Loucy (cell line): ENCODE results near the gene ZDHHC15.
"Not testable (repeated sequence)": the region's sequence is repeated elsewhere in the genome, so short reads cannot be mapped to it uniquely, and the experiment has no call there.

ENCODE experiments used
- H2AFZ ChIP-seq: fragments of 200-600 bp; sonication (generic); 2 replicates; pipeline ENCODE4 v1.6.0; 2016; ENCODE audit warnings: antibody characterized with exemption, mild to moderate bottlenecking, low read length, moderate library complexity
- H3F3A ChIP-seq: fragments of 200-600 bp; 2 replicates; pipeline ENCODE4 v1.6.0; 2016; ENCODE audit warnings: antibody characterized with exemption, low read depth, mild to moderate bottlenecking
- H3K27me3 ChIP-seq: fragments of 200-600 bp; sonication (generic); 2 replicates; pipeline ENCODE4 v1.6.1; 2014; ENCODE audit warnings: low read length, mild to moderate bottlenecking; ENCODE audit not compliant: insufficient read depth, poor library complexity, severe bottlenecking
- H3K36me3 ChIP-seq: fragments of 200-600 bp; sonication (generic); 2 replicates; pipeline ENCODE4 v1.6.1; 2016; ENCODE audit warnings: low read length; ENCODE audit not compliant: insufficient read depth
- H3K4me1 ChIP-seq: fragments of 200-600 bp; sonication (generic); 2 replicates; pipeline ENCODE4 v1.5.1; 2014; ENCODE audit warnings: low read length, mild to moderate bottlenecking; ENCODE audit not compliant: insufficient read depth, poor library complexity, severe bottlenecking
- H3K4me2 ChIP-seq: fragments of 200-600 bp; sonication (generic); 2 replicates; pipeline ENCODE4 v1.6.0; 2014; ENCODE audit warnings: antibody characterized with exemption, low read length, low read depth, mild to moderate bottlenecking; ENCODE audit not compliant: poor library complexity, severe bottlenecking
- H3K4me3 ChIP-seq: fragments of 200-600 bp; sonication (generic); 2 replicates; pipeline ENCODE4 v1.5.1; 2014; ENCODE audit warnings: low read length, mild to moderate bottlenecking, mixed read lengths; ENCODE audit not compliant: poor library complexity, severe bottlenecking
- H3K79me2 ChIP-seq: fragments of 200-600 bp; sonication (generic); 2 replicates; pipeline ENCODE4 v1.6.1; 2014; ENCODE audit warnings: low read length; ENCODE audit not compliant: insufficient read depth
- H3K9ac ChIP-seq: fragments of 200-600 bp; sonication (generic); 2 replicates; pipeline ENCODE4 v1.6.0; 2014; ENCODE audit warnings: mild to moderate bottlenecking, low read depth, low read length, moderate library complexity; ENCODE audit not compliant: poor library complexity, severe bottlenecking
- H3K9me2 ChIP-seq: fragments of 200-600 bp; sonication (generic); replicated peaks from 2 replicates; pipeline ENCODE4 v1.6.1; 2016; ENCODE audit warnings: low read depth, low read length, mixed read lengths
- H3K9me3 ChIP-seq: fragments of 200-600 bp; sonication (generic); 2 replicates; pipeline ENCODE4 v1.6.1; 2014; ENCODE audit warnings: mild to moderate bottlenecking, antibody characterized with exemption, low read length, low read depth; ENCODE audit not compliant: insufficient read depth
- H4K20me1 ChIP-seq: fragments of 200-600 bp; sonication (generic); 2 replicates; pipeline ENCODE4 v1.6.0; 2014; ENCODE audit warnings: antibody characterized with exemption, low read length, mild to moderate bottlenecking; ENCODE audit not compliant: insufficient read depth, poor library complexity, severe bottlenecking
- EZH2phosphoT487 ChIP-seq: fragments of 200-600 bp; IDR thresholded peaks from 2 replicates; pipeline ENCODE4 v1.6.1; 2018; ENCODE audit warnings: antibody characterized with exemption, mild to moderate bottlenecking, moderate library complexity, borderline replicate concordance
- TF ChIP-seq, protein P1 (sequence below): fragments of 200-600 bp; sonication (generic); conservative IDR thresholded peaks from 2 replicates; pipeline ENCODE4 v1.5.1; 2014; ENCODE audit warnings: mild to moderate bottlenecking, antibody characterized with exemption, low read length

ZDHHC15 gene

GRCh38 chrX:75546724-75547511 is 24.1 kb upstream of the ZDHHC15 start:
- no peaks in the 10 kb centered on the region for H3K27me3 ChIP-seq
- H3K4me1 ChIP-seq: no peaks in the 10 kb centered on the region
- H3K9me3 ChIP-seq: no peaks in the 10 kb centered on the region
- no peak overlapping the region for H3K4me2 ChIP-seq
- H3K9ac ChIP-seq: no peak overlapping the region
- H3K36me3 ChIP-seq: no peaks in the 10 kb centered on the region
- no peaks in the 10 kb centered on the region for H3K79me2 ChIP-seq
- no peaks in the 10 kb centered on the region for H3K9me2 ChIP-seq
- no peak overlapping the region for H3K4me3 ChIP-seq
- no peak overlapping the region for H2AFZ ChIP-seq
- no peaks in the 10 kb centered on the region for H4K20me1 ChIP-seq
- TF ChIP-seq, protein P1, sequence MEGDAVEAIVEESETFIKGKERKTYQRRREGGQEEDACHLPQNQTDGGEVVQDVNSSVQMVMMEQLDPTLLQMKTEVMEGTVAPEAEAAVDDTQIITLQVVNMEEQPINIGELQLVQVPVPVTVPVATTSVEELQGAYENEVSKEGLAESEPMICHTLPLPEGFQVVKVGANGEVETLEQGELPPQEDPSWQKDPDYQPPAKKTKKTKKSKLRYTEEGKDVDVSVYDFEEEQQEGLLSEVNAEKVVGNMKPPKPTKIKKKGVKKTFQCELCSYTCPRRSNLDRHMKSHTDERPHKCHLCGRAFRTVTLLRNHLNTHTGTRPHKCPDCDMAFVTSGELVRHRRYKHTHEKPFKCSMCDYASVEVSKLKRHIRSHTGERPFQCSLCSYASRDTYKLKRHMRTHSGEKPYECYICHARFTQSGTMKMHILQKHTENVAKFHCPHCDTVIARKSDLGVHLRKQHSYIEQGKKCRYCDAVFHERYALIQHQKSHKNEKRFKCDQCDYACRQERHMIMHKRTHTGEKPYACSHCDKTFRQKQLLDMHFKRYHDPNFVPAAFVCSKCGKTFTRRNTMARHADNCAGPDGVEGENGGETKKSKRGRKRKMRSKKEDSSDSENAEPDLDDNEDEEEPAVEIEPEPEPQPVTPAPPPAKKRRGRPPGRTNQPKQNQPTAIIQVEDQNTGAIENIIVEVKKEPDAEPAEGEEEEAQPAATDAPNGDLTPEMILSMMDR: no peak
- TF ChIP-seq EZH2phosphoT487: no peak
- no peaks in the 10 kb centered on the region for H3F3A ChIP-seq

GRCh38 chrX:75544786-75545185 is 21.9 kb upstream of the ZDHHC15 start:
- Histone ChIP-seq H3F3A (no peaks in the 10 kb centered on the region), H3K27me3 (no peaks in the 10 kb centered on the region), H3K36me3 (no peaks in the 10 kb centered on the region), H4K20me1 (no peaks in the 10 kb centered on the region), H3K4me1 (no peaks in the 10 kb centered on the region), H3K9me2 (no peaks in the 10 kb centered on the region), H3K4me3 (no peak overlapping the region), H2AFZ (no peak overlapping the region), H3K9me3 (no peaks in the 10 kb centered on the region), H3K9ac (no peak overlapping the region), H3K4me2 (no peak overlapping the region), H3K79me2 (no peaks in the 10 kb centered on the region)
- TF ChIP-seq, protein P1: no peak
- no peak for TF ChIP-seq EZH2phosphoT487

DNA sequence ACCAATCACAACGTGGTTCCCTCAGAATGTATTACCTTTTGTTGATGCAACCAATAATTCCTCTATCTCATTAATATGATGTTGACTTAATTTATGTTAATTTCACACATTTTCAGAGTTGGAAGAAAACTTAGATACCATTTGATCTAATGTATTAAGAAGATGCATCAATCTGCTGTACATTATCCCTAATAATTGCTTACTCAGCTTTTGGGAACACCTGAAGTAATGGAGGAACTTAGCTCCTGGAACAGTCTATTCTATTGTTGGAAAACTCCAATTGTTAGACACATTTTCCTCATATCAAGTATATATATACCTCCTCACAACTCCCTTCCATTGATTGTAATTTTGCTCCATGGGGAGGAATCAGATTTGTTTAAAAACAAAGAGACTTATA is 38.9 kb downstream of the ZDHHC15 start:
- Histone ChIP-seq H2AFZ (no peak overlapping the region), H3K79me2 (no peaks in the 10 kb centered on the region), H3K4me3 (no peak overlapping the region), H4K20me1 (no peaks in the 10 kb centered on the region), H3K9ac (no peak overlapping the region), H3K36me3 (no peaks in the 10 kb centered on the region), H3F3A (no peaks in the 10 kb centered on the region), H3K4me2 (no peak overlapping the region), H3K27me3 (no peaks in the 10 kb centered on the region), H3K9me2 (no peaks in the 10 kb centered on the region), H3K9me3 (no peaks in the 10 kb centered on the region), H3K4me1 (no peaks in the 10 kb centered on the region)
- no peak for TF ChIP-seq EZH2phosphoT487
- TF ChIP-seq, protein P1: no peak

GRCh38 chrX:75461780-75462179 is 61.1 kb downstream of the ZDHHC15 start:
- H3F3A ChIP-seq, H3K4me3 ChIP-seq, H3K9me2 ChIP-seq, H3K79me2 ChIP-seq, H3K9me3 ChIP-seq, H3K36me3 ChIP-seq, H3K27me3 ChIP-seq, H4K20me1 ChIP-seq, H2AFZ ChIP-seq, H3K9ac ChIP-seq, H3K4me1 ChIP-seq, H3K4me2 ChIP-seq: not testable (repeated sequence)
